GM21381 (cell line): ENCODE results near the gene PELI1.

Source experiments
- ATAC-seq: cut with Tn5 transposase; IDR thresholded peaks from one replicate; pipeline ENCODE4 v1.9.1; 2021; ENCODE audit warnings: mild to moderate bottlenecking, moderate library complexity; ENCODE audit not compliant: unreplicated experiment

The PELI1 gene

GRCh38 chr2:64157792-64158191 lies 13.6 kb upstream of the PELI1 start:
- ATAC-seq, result no peak

GRCh38 chr2:64153811-64154210 lies 9.6 kb upstream of the PELI1 start:
- ATAC-seq, result no peak

- no peak for ATAC-seq
Measured at GRCh38 chr2:64151476-64151875, 7.3 kb upstream of the PELI1 start.

- no peak for ATAC-seq
Measured at GRCh38 chr2:64145714-64146113, 1.5 kb upstream of the PELI1 start.

GRCh38 chr2:64145119-64145518 lies 899 bp upstream of the PELI1 start:
- no peak for ATAC-seq

GRCh38 chr2:64143169-64144056 lies 807 bp downstream of the PELI1 start:
- peak; percentile 30 for ATAC-seq

GRCh38 chr2:64142741-64143168 lies 1.5 kb downstream of the PELI1 start:
- ATAC-seq, result no peak

GRCh38 chr2:64141674-64142405 lies 2.4 kb downstream of the PELI1 start:
- no peak for ATAC-seq

GRCh38 chr2:64140665-64141200 lies 3.5 kb downstream of the PELI1 start:
- no peak for ATAC-seq

- no peak for ATAC-seq
Measured at GRCh38 chr2:64139956-64140355, 4.3 kb downstream of the PELI1 start.

GRCh38 chr2:64137996-64138395 lies 6.2 kb downstream of the PELI1 start:
- no peak for ATAC-seq

- ATAC-seq, result no peak
Measured at GRCh38 chr2:64137567-64137966, 6.7 kb downstream of the PELI1 start.

- ATAC-seq, result no peak
Measured at GRCh38 chr2:64135421-64135820, 8.8 kb downstream of the PELI1 start.

GRCh38 chr2:64134813-64135212 lies 9.4 kb downstream of the PELI1 start:
- no peak for ATAC-seq

- no peak for ATAC-seq
Measured at GRCh38 chr2:64133828-64134227, 10.4 kb downstream of the PELI1 start.

- no peak for ATAC-seq
Measured at GRCh38 chr2:64133354-64133753, 10.9 kb downstream of the PELI1 start.

GRCh38 chr2:64130333-64130732 lies 13.9 kb downstream of the PELI1 start:
- no peak for ATAC-seq

GRCh38 chr2:64128943-64129391 lies 15.3 kb downstream of the PELI1 start:
- ATAC-seq, result no peak

- ATAC-seq, result no peak
Measured at GRCh38 chr2:64128406-64128805, 15.8 kb downstream of the PELI1 start.

GRCh38 chr2:64127119-64127518 lies 17.1 kb downstream of the PELI1 start:
- no peak for ATAC-seq

- no peak for ATAC-seq
Measured at GRCh38 chr2:64126601-64127000, 17.6 kb downstream of the PELI1 start.

- ATAC-seq, result no peak
Measured at GRCh38 chr2:64124571-64124970, 19.6 kb downstream of the PELI1 start.
